Ishikawa (cell line): Measurements from ENCODE around the gene NUP107.

Experiments used
- CEBPB ChIP-seq: IDR thresholded peaks from 2 replicates; pipeline ENCODE4 v1.6.1; 2012
- CREB1 ChIP-seq: IDR thresholded peaks from 2 replicates; pipeline ENCODE4 v1.6.1; 2012; ENCODE audit warnings: low read depth
- EGR1 ChIP-seq: IDR thresholded peaks from 2 replicates; pipeline ENCODE4 v1.6.1; 2012
- EP300 ChIP-seq: IDR thresholded peaks from 2 replicates; pipeline ENCODE4 v1.6.1; 2012; ENCODE audit warnings: borderline replicate concordance
- NFIC ChIP-seq: IDR thresholded peaks from 2 replicates; pipeline ENCODE4 v1.6.1; 2012
- RAD21 ChIP-seq: IDR thresholded peaks from 2 replicates; pipeline ENCODE4 v1.6.1; 2012; ENCODE audit warnings: low read depth
- TF ChIP-seq, protein P1 (sequence below): IDR thresholded peaks from 2 replicates; pipeline ENCODE4 v1.6.1; 2012; ENCODE audit warnings: low read depth, mild to moderate bottlenecking
- TF ChIP-seq, protein P2 (sequence below): IDR thresholded peaks from 2 replicates; pipeline ENCODE4 v1.6.1; 2012

DNA sequence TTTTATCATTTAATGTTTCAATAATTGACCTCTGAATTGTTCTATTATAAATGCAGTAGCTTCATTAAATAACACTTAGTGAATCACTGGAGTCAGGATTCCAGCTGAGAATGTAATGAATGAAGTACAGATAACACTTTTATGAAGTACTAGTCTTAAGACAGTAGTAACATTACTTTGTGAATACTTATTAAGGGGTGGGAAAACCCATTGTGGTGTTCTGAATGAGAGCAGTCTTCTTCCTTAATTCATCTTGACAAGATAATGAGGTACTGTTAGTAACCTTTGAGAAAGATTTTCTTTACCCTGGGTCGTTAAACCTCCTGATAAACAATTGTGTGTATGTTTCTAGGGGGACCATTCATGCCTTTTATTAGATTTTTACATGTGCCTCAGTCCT, 12.7 kb downstream of the NUP107 start:
- no peak for TF ChIP-seq EGR1
- TF ChIP-seq, protein P1, sequence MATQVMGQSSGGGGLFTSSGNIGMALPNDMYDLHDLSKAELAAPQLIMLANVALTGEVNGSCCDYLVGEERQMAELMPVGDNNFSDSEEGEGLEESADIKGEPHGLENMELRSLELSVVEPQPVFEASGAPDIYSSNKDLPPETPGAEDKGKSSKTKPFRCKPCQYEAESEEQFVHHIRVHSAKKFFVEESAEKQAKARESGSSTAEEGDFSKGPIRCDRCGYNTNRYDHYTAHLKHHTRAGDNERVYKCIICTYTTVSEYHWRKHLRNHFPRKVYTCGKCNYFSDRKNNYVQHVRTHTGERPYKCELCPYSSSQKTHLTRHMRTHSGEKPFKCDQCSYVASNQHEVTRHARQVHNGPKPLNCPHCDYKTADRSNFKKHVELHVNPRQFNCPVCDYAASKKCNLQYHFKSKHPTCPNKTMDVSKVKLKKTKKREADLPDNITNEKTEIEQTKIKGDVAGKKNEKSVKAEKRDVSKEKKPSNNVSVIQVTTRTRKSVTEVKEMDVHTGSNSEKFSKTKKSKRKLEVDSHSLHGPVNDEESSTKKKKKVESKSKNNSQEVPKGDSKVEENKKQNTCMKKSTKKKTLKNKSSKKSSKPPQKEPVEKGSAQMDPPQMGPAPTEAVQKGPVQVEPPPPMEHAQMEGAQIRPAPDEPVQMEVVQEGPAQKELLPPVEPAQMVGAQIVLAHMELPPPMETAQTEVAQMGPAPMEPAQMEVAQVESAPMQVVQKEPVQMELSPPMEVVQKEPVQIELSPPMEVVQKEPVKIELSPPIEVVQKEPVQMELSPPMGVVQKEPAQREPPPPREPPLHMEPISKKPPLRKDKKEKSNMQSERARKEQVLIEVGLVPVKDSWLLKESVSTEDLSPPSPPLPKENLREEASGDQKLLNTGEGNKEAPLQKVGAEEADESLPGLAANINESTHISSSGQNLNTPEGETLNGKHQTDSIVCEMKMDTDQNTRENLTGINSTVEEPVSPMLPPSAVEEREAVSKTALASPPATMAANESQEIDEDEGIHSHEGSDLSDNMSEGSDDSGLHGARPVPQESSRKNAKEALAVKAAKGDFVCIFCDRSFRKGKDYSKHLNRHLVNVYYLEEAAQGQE, result no peak
- no peak for TF ChIP-seq NFIC
- no peak for TF ChIP-seq CEBPB
- TF ChIP-seq RAD21, result no peak
- TF ChIP-seq, protein P2, sequence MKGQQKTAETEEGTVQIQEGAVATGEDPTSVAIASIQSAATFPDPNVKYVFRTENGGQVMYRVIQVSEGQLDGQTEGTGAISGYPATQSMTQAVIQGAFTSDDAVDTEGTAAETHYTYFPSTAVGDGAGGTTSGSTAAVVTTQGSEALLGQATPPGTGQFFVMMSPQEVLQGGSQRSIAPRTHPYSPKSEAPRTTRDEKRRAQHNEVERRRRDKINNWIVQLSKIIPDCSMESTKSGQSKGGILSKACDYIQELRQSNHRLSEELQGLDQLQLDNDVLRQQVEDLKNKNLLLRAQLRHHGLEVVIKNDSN, result no peak
- no peak for TF ChIP-seq EP300
- no peak for TF ChIP-seq CREB1
